HG02759 (cell line): Measurements from ENCODE around the gene AGBL3.

Experiments used
- ATAC-seq: cut with Tn5 transposase; IDR thresholded peaks from one replicate; pipeline ENCODE4 v1.9.1; 2021; ENCODE audit warnings: mild to moderate bottlenecking, moderate library complexity; ENCODE audit not compliant: unreplicated experiment

The AGBL3 gene

DNA sequence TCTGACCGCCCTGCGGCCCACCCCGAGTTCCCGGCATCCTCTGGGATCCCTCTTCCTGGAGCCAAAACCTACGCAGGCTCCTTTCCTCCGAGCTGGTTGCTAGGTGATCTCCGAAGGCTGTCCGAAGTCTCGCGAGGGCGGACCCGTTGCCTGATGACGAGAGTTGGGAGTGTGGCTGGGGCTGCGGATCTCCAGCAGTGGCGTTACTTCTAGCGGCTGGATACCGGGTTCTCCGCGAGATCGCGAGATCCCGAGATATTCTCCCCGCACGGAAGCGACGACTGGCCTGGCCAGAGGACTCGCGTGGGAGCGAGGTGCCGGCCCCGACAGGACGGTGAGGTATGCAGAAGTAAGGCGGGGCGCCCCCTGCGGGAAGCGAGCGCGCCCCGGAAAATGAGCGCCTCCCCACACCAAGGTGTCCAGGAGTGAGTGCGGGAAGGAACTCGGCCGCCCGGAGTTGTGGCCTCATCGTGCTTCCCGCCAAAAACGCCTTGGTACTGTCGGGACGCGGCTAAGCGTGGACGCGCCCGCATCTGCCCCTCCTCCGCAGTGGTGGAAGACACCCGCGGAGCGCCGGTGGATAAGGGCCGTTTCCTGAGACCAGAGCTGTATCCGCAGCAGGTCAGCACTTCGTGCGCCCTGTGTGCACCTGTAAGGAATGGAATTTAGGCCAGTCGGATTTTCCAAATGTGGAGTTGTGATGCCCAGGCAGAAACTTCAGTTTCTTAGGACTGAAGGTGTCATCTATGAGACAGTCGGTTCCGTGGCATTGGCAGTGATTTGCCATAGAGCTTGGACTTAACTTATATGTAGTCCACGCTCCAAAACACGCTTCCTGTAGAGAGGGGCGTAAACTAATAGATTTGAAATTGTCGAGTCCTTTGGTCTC lies at the start of gene AGBL3:
TSS of gene AGBL3 (plus strand) at position 146 of the 889 bp plus-strand sequence. CDS start 1,426 bp downstream, outside the sequence.
- ATAC-seq, result peak; percentile 94

DNA sequence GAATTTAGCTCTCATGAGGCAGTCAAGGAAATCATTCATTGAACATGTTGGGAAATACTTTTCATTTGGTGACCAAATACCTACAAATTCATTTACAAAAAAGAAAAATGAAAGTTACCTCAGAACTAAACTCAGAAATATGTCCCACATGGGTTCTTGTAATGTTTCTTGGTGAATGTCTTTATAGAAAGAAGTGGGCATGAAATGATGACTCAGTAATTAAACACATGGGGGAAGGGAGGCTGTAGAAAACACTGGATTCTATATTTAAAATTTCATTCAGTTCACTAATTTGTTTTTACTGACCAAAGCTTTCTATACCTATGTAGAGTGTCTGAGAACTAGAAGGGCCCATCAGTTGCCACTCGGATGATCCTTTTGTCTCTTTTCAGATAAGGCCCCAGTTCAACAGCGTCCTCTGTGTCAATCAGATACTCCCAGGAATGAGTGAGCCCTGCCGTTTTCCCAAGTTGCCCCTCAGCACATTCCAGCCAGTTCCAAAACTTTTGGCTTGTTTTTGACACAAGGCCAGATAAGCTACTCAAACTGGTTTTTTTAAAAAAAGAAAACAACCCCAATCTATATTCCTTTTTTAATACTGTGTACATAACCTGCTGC lies 49.3 kb upstream of the AGBL3 start:
- ATAC-seq, result no peak

DNA sequence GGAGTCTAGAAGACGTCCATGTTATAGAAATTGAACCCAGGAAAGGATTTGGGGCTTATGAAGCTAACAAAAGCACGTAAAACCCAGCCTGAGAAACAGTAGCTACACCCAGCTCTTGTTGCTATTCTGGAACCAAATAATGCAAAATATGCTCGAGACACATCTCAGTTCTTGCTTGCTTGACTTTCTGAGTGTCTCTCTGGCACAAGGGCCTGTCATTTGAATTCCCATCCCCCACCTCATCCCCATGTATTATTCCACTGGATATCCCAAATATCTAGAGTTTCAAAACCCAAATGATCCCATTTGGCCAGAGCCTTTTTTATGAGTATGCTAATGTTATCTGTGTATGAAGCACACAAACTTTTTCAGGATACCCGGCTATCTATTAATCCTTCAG lies 48.2 kb upstream of the AGBL3 start:
- ATAC-seq, result no peak

DNA sequence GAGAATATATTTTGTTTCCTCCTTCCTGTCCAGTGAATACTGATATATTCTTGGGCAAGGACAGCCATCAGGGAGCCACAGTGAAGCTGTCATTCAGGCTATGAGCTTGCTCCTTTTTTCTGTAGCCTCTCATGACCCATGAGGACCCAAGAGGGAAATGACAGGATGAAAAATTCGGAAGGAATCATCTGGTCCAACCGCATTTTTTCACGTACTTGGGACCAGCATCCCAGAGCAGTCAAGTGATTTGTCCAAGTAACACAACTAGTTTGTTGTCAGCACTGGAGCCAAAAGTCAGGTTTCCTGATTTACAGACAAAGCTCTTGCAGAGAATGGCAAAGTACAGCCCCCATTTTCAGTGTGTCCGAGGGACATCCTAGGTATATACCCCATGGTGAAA lies 47.2 kb upstream of the AGBL3 start:
- ATAC-seq, result no peak

DNA sequence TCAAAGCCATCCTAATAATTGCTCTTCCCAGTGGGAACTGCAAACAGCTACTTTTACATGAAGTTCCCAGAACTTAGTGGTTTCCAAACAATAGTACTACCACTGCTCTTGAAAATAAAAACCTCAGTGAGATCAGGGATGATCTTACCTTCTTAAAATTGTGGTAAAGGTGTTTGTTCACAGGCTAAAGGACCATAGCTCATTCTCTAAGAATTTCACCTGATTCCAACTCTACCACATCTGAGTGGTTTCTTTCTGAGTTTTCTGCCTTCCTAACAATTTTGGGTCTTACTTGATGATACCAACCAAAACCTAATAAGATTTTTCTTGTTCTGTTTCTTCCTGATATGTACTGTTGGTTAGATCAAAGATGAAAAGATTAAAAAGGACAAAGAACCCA lies 45.6 kb upstream of the AGBL3 start:
- no peak for ATAC-seq

GRCh38 chr7:134941185-134941900 lies 45.0 kb upstream of the AGBL3 start:
- no peak for ATAC-seq

DNA sequence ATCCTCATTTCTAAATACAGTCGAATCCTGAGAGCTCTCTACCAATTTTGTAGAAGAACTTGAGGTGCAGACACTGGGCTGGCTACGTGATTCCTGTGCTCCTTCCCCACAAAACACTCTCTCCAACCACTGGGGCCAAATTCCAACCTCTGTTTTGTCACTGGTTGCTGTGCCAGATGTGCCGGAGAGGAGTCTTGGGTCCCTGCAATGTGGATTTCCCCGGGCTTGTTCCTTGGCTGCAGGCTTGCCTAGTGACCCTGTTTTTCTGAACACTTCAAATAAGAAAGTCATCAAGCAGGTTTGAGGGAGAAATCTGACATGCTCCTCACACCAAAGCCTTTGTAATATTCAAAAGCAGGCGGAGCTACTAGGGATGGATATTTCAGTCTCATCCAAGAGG lies 44.4 kb upstream of the AGBL3 start:
- no peak for ATAC-seq

- no peak for ATAC-seq
Measured at GRCh38 chr7:134942690-134943466, 43.4 kb upstream of the AGBL3 start.

GRCh38 chr7:134943785-134944400 lies 42.4 kb upstream of the AGBL3 start:
- ATAC-seq, result peak; percentile 73

- no peak for ATAC-seq
Measured at GRCh38 chr7:134945691-134946090, 40.6 kb upstream of the AGBL3 start.

GRCh38 chr7:134946260-134946659 lies 40.0 kb upstream of the AGBL3 start:
- no peak for ATAC-seq

DNA sequence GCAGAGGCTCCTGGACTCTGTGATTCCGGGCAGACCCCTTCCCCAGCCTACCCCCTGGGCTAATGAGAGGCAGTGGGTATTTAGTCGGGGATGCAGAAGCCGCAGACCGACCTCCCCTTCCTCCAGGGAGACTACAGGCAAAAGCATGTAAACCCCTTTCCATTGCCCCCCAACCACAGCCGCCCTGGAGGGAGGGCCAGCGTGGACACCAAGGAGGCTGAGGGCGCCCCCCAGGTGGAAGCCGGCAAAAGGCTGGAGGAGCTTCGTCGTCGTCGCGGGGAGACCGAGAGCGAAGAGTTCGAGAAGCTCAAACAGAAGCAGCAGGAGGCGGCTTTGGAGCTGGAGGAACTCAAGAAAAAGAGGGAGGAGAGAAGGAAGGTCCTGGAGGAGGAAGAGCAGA lies 39.0 kb upstream of the AGBL3 start:
- no peak for ATAC-seq

GRCh38 chr7:134947831-134948230 lies 38.5 kb upstream of the AGBL3 start:
- no peak for ATAC-seq

DNA sequence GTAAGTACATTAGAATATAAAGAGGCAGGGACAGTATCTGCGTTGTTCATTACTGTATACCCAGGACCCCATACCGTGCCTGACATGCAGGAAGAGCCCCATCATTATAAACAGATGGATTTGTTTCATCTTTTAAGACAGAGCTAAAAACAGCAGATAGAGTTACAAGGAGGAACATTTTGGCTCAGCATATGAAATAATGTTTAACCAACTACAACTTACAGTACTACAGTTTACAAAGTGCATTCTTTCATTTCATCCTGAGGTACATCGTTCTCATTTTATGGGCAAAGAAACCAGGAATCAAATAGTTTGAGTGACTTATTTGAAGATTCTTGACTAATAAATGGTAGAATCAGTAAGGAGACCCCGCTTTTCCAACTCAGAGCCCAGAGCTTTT lies 38.1 kb upstream of the AGBL3 start:
- no peak for ATAC-seq

DNA sequence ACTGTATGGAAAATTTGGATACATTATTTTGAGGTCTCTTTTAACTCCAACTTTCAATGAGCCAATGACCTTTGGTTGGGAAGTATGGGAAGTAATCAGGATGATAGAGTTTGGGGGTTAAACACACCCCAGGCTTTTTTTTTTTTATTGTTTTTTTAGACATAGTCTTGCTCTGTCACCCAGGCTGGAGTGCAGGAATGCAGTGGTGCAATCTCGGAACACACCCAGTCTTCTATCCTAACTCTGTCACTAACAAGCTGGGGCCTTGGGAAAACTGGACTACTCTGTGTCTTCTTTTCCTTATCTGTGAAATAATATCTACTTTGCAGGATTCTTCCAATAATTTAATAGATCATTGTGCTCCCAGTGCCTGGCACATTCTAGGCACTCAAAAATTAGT lies 37.6 kb upstream of the AGBL3 start:
- no peak for ATAC-seq

GRCh38 chr7:134949171-134949570 lies 37.1 kb upstream of the AGBL3 start:
- no peak for ATAC-seq

- ATAC-seq, result no peak
Measured at GRCh38 chr7:134954197-134955082, 31.9 kb upstream of the AGBL3 start.

DNA sequence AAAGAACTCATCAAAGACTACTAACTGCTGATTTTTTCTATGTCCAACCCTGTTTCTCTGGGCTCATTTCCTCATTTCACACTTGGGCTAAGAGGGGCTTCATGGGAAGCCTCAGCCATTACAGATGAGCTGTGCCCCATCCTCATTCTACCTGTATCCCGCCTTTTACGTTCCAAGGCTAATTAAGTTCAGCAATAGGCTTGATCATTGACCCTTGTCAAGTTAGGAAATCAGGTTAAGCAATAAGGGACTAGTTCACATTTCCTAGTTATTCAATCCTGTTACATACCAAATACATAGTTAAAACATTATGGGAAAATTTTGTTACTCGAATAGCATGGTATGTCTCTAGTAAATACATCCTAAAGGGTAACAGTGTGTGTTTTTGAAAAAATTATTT lies 29.3 kb upstream of the AGBL3 start:
- ATAC-seq, result no peak

DNA sequence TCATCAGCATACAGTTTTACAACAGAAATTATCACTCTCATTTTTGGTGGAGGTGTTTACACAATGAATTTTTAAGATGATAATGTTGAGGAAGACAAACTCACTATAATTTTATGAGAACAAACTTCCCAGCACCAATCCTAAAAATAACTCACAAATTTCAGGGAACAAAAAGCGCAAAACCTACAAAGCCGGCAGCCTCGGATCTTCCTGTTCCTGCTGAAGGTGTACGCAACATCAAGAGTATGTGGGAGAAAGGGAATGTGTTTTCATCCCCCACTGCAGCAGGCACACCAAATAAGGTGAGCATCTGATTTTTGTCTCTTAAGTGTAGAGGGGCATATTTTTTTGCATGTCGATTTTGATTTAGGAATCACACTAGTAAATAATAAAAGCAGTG lies 26.5 kb upstream of the AGBL3 start:
- no peak for ATAC-seq
